Measurements from ENCODE around the gene AHI1. TPM values are rescaled to one million over a fixed set of nuclear protein-coding genes. Genes with fewer than 3 reads are reported as not detected.

The AHI1 gene
- total RNA-seq, 1 experiment from 2014 or later: 11.3 TPM

- Histone ChIP-seq H3K4me3 (ENCODE audit: low read depth, low read length) (no peak overlapping the region), H3K27me3 (replicated peaks; ENCODE audit: control insufficient read depth, insufficient read depth, low read length) (no peaks in the 10 kb centered on the region), H3K4me1 (no peaks in the 10 kb centered on the region), H3K9me3 (no peaks in the 10 kb centered on the region), H3K36me3 (ENCODE audit: control insufficient read depth, insufficient read depth, low read length) (no peaks in the 10 kb centered on the region)
- ChIA-PET POLR2A (no interaction called here), CTCF (no interaction called here)
- BruUV-seq (replicated peaks): no TSS peak
- intact Hi-C loops (cut with micrococcal nuclease; ENCODE audit: unreplicated experiment): no loop called here
- H3K36me3 Mint-ChIP-seq (ENCODE audit: insufficient read depth, unreplicated experiment): no peaks in the 10 kb centered on the region
- DNase-seq: no peak
- no peaks in the 10 kb centered on the region for H3K27me3 Mint-ChIP-seq (ENCODE audit: insufficient read depth, unreplicated experiment)
- no peak overlapping the region for H3K27ac Mint-ChIP-seq (ENCODE audit: unreplicated experiment)
- TF ChIP-seq, protein P1, sequence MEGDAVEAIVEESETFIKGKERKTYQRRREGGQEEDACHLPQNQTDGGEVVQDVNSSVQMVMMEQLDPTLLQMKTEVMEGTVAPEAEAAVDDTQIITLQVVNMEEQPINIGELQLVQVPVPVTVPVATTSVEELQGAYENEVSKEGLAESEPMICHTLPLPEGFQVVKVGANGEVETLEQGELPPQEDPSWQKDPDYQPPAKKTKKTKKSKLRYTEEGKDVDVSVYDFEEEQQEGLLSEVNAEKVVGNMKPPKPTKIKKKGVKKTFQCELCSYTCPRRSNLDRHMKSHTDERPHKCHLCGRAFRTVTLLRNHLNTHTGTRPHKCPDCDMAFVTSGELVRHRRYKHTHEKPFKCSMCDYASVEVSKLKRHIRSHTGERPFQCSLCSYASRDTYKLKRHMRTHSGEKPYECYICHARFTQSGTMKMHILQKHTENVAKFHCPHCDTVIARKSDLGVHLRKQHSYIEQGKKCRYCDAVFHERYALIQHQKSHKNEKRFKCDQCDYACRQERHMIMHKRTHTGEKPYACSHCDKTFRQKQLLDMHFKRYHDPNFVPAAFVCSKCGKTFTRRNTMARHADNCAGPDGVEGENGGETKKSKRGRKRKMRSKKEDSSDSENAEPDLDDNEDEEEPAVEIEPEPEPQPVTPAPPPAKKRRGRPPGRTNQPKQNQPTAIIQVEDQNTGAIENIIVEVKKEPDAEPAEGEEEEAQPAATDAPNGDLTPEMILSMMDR (IDR thresholded peaks at IDR 0.05; ENCODE audit: insufficient read depth in 1 of 2, low read depth in 1 of 2, low read length in 1 of 2, severe bottlenecking in 1 of 2, unreplicated experiment in 1 of 2): no peak
- no peaks in the 10 kb centered on the region for H3K4me1 Mint-ChIP-seq (ENCODE audit: low read depth, unreplicated experiment)
- H3K9me3 Mint-ChIP-seq (ENCODE audit: unreplicated experiment): peaks cover 6% of the 10 kb centered on the region
- no peak overlapping the region for H3K4me3 Mint-ChIP-seq (ENCODE audit: unreplicated experiment)
These were observed 215.6 kb downstream of the AHI1 start for GRCh38 chr6:135281964-135282363.

DNA sequence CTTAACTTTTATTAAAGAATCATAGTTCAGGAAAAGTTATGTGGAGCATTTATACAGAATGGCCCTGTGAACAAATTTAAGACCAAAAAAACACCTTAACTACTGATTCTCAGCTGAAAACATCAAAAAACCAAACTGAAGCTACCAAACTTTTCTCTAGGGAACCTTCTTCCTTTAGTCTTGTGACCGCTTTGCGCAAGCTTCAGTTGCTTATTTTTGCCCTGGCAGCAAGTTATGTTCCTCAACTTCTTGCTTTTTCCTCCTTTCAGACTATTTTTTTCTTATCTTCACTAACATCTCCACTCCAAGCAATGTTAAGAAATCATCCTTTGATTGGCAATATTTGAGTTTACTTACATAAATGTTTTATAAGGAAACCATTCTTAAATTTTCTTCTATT is 216.3 kb downstream of the AHI1 start:
- Histone ChIP-seq H3K4me3 (ENCODE audit: low read depth, low read length) (no peak overlapping the region), H3K4me1 (no peaks in the 10 kb centered on the region), H3K27me3 (replicated peaks; ENCODE audit: control insufficient read depth, insufficient read depth, low read length) (no peaks in the 10 kb centered on the region), H3K9me3 (no peaks in the 10 kb centered on the region), H3K36me3 (ENCODE audit: control insufficient read depth, insufficient read depth, low read length) (no peaks in the 10 kb centered on the region)
- intact Hi-C loops (cut with micrococcal nuclease; ENCODE audit: unreplicated experiment): no loop called here
- Mint-ChIP-seq H3K27me3 (ENCODE audit: insufficient read depth, unreplicated experiment) (no peaks in the 10 kb centered on the region), H3K4me1 (ENCODE audit: low read depth, unreplicated experiment) (no peaks in the 10 kb centered on the region), H3K9me3 (ENCODE audit: unreplicated experiment) (no peaks in the 10 kb centered on the region), H3K27ac (ENCODE audit: unreplicated experiment) (no peak overlapping the region), H3K36me3 (ENCODE audit: insufficient read depth, unreplicated experiment) (no peaks in the 10 kb centered on the region), H3K4me3 (ENCODE audit: unreplicated experiment) (no peak overlapping the region)
- DNase-seq: no peak
- POLR2A ChIA-PET: no interaction called here
- TF ChIP-seq, protein P1 (IDR thresholded peaks at IDR 0.05; ENCODE audit: insufficient read depth in 1 of 2, low read depth in 1 of 2, low read length in 1 of 2, severe bottlenecking in 1 of 2, unreplicated experiment in 1 of 2): no peak
- no TSS peak for BruUV-seq (replicated peaks)
- CTCF ChIA-PET: no interaction called here

GRCh38 chr6:135280375-135281136 is 217.0 kb downstream of the AHI1 start:
- no peaks in the 10 kb centered on the region for H3K4me1 Mint-ChIP-seq (ENCODE audit: low read depth, unreplicated experiment)
- no peaks in the 10 kb centered on the region for H3K27me3 Mint-ChIP-seq (ENCODE audit: insufficient read depth, unreplicated experiment)
- H3K27ac Mint-ChIP-seq (ENCODE audit: unreplicated experiment): no peak overlapping the region
- ChIA-PET POLR2A (no interaction called here), CTCF (no interaction called here)
- H3K4me3 ChIP-seq (ENCODE audit: low read depth, low read length): no peak overlapping the region
- DNase-seq: no peak
- H3K4me3 Mint-ChIP-seq (ENCODE audit: unreplicated experiment): no peak overlapping the region
- intact Hi-C loops (cut with micrococcal nuclease; ENCODE audit: unreplicated experiment): no loop called here
- no peaks in the 10 kb centered on the region for H3K27me3 ChIP-seq (replicated peaks; ENCODE audit: control insufficient read depth, insufficient read depth, low read length)
- H3K4me1 ChIP-seq: no peaks in the 10 kb centered on the region
- TF ChIP-seq, protein P1 (IDR thresholded peaks at IDR 0.05; ENCODE audit: insufficient read depth in 1 of 2, low read depth in 1 of 2, low read length in 1 of 2, severe bottlenecking in 1 of 2, unreplicated experiment in 1 of 2): no peak
- H3K36me3 Mint-ChIP-seq (ENCODE audit: insufficient read depth, unreplicated experiment): no peaks in the 10 kb centered on the region
- H3K9me3 ChIP-seq: no peaks in the 10 kb centered on the region
- no TSS peak for BruUV-seq (replicated peaks)
- H3K9me3 Mint-ChIP-seq (ENCODE audit: unreplicated experiment): no peaks in the 10 kb centered on the region
- H3K36me3 ChIP-seq (ENCODE audit: control insufficient read depth, insufficient read depth, low read length): no peaks in the 10 kb centered on the region

All from Caco-2 (cell line).